ENCODE measurements around the gene ZBTB21.
"Not testable (repeated sequence)": the region's sequence is repeated elsewhere in the genome, so short reads cannot be mapped to it uniquely, and the experiment has no call there.

The ZBTB21 gene

DNA sequence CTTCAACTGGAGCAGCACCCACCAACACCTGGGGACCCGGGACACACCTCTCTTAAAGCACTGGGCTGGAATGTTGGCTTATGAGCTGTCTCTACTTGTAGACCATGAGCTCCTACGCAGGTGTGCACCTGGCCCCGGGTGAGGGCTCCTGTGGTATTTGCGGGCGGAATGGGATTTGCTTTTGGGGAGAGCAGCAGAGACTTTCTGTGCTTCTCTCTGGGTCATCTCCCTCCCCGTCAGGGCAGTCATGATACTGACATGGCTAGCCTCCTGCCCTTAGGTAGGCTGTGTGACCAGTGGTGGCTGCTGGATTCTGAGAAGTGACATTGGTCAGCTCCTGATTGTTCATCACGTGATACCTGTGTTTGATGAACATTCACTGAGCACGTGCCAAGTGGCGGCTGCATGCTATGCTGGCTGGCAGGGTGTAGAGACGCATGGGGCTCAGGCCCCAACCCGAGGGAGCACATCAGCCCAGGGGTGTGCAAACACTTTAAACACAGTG, 9.0 kb upstream of the ZBTB21 start:
- DNase-seq (ENCODE audit: low read depth), result no peak

DNA sequence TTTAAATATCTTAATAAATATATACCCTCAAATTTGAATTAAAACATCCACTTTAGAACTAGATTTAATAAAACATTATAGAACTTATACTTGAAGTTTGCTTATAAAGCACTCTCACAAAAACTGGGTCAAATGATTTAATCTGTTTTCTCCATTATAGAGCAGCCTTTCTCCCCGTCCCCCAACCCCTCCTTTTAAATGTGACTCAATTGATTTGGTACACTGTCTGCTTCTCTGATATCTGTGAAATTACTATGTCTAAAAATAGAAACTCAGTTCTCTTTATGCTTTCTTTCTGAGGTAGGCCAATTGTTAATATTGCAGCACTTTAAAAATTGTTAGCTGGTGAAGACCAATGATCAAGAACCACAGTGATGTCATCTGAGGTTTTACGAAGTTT, 6.9 kb upstream of the ZBTB21 start:
- DNase-seq (ENCODE audit: low read depth), result no peak

DNA sequence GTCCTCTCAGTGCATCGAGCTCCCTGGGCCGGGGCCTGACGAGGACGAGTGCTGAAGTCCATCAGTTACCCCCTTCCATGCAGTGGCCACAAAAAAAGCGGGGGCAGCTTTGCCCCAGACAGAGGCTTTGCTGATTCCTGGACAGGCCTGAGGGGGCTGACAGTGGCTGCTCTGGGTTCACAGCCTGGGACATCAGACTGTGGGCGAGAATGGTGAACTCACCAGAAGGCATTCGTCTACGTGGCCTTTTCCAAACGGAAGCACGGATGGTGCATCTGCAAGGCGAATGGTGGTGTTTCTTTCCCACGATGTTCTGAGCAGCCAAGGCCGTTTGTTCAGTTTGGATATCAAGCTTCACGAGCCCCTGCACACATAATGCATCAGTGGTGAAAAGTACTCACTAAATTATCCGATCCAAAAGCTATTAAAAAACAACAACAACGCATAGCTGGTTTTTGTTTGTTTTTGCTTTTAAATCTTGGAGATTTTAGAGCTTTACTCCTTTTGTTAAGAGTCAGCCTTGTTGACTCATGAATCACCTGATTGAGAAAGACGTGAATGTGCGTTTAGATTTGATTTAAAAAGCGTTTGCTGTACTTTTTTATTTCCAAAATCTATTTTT, 6.3 kb upstream of the ZBTB21 start:
- no peak for DNase-seq (ENCODE audit: low read depth)

DNA sequence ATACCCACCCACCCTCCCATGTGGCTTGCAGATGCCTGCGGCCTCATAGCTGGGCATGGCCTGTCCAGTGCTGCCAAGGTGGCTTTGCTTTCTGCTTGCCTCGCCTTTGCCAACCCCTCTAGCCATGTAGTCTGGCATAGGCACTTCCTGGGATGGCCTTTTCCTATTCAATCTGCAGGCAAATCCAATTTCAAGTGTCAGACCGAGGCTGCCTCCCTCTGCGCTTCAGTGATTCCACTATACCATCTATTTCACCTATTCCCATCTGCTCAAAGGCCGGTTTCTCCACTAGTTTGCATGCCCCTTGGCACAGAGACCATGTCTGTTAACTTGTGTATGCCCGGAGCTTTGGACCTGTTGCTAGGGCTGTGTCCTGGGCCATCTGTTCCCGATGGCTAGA, 3.8 kb upstream of the ZBTB21 start:
- no peak for DNase-seq (ENCODE audit: low read depth)

DNA sequence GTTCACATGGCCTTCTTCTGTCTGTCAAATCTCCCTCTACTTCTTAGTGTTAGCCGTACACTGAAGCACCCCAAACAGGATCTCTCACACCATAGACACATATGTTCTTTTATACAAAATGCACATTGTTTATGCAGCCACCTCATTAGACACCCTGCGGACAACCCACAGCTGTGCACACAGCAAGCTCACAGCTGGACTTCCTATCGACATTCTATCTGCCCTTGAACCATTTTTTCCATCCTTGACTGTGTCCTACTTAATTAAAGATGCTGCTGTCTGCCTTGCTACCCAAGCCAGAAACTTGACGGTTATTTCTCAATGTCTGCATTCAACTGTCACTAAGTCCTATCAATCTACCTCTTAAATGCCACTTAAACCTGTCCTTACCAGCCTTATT, 3.2 kb upstream of the ZBTB21 start:
- no peak for DNase-seq (ENCODE audit: low read depth)

DNA sequence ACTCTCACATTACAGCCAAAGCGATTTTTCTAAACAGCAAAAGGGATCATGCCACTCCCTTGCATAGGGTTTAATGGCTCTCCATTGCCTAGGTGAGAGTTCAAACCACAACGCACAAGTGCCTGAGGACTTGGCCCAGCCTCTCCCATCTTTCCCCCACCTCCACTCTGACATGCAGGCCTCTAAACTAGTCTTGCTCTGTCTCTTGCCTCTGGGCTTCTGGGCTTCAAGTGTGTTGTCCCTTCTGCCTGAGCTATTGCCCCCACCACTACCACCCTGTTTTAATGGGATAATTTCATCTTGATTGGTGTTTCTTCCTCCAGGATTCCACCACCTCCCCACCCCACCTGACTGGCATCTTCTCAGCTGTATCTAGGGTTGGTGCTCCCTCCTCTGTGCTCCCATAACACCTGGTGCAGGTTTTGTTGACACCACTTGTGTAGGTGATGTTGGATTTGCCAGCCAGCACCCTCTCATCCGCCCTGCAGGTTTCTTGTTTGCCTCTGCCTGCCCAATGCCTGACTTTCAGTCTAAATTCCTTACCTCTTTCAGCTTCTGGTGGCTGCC, 2.7 kb upstream of the ZBTB21 start:
- DNase-seq (ENCODE audit: low read depth), result no peak

DNA sequence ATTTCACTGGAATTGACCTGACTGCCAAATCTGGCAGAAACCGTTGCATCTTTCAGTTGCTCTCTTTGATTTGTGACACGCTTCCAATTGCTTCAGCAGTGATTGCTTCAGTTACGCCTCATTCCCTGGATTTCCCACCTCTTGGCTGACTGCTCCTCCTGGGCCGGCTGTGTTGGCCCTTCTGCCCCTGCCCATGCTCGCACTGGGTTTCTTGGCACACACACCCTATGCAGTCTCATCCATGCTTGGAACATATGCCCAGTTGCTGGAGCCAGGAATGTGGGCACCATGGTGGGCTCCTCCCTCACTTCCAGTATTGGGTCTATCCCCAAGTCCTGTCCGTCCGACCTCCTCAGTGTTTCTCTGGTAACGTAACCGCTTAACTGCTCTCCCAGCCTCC, 2.2 kb upstream of the ZBTB21 start:
- no peak for DNase-seq (ENCODE audit: low read depth)

DNA sequence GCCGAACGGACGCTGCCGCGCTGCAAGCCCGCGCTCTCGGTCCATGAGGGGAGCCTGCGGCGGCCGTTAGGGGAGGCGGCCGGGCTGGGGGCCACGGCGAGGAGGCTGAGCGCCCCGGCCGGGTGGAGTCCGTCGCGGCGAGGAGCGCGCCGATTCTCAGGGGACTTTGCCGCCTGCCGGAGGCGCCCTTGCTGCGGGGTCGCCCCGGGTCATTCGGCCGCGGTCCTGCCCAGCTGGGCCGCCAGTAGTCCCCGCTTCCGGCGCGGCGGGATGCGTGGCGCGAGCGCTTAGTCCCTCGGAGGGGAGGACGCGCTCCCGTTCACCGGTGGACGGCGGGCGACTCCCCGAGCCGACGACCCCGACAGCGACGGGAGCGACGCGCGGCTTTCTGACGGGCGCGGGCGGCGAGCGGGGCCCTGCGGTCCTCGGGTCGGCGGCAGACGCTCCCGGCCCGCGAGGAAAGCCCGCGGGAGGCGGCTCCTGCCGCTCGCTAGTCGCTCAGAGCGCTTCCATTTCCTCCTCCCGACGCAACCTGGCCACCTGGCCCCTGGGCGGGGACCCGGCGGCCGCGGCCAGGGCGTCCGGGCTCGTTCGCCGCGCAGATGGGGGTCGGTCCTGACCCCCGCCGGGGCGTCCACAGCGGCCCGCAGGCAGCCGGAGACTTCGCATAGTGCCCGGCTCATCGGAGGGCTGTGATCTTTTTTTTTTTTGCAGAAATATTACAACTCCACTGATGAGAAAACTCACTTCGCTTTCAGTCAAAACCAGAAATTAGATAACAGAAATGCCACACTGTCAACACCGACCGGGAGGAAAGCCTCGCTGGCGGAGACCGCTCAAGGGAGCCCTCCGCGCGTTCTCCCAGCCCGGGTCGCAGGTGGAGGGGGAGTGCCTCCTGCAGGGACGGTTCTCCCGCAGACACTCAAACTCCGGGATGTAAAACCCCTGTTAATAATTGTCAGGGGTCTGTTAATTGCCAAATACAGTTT, 641 bp upstream of the ZBTB21 start:
- DNase-seq (ENCODE audit: low read depth), result no peak

DNA sequence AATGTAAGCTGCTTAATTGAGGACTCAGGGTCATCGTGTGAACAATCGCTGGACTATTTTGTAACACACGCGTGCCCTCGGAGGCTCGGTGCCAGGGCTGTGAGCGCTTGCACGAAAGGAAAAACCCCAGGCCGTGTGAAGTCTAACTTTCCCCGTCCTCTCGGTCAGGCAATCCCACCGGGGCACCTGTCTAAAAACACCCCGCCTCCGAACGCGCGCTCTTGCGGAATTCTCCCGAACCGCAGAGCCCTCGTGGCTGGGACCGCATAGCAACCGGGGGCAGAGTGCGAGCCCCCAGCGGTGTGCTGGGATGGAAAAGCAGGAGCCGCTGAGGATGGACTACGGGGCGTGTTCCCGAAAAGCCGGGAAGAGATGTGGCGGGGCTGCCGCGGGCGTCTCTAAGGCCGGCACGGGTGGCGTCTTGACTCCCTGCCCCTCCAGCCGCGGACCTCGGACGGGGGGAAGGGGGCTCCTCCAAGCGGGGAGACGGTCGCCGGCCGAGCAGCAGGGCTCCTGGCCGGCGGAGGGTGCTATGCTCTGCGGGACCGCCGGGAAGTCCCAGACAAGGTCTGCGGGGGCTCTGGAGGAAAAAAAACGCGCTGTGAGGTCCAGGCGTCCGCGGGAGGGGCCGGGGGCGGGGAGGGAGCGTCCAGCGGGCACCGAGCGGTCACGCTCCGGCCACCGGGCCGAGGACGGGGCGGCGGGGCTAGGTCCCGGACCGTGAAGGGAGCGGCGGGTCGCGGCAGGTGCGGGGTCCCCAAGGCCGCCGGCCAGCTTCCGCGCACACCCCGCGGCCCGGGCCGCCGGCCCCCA, 936 bp downstream of the ZBTB21 start:
- peak; percentile 18 for DNase-seq (ENCODE audit: low read depth)

DNA sequence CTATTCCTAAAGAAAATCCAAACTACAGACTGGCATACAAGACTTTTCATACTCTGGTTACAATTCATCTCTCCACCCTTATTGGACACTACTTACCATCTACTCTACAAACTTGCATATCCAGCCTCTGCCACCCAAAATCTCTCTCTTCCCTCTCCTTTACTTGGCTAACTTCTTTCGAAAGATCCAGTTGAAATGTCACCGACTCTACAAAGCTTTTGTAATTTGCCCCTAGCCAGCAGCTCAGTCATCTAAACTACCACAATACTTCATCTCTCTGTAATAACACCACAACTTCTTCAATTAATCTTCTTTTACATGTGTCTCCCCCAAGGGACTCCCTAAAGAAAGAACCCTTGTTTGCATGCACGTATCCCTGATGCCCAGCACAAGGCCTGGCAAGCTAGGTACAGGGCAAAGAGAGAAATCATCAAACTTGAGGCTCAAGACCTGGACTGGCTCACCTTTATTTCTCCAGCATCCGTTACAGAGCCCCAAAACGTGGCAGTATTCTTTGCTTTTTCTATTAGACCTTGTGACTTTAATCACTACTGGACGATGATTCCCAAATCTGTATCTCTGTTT, 2.7 kb downstream of the ZBTB21 start:
- DNase-seq (ENCODE audit: low read depth), result no peak

DNA sequence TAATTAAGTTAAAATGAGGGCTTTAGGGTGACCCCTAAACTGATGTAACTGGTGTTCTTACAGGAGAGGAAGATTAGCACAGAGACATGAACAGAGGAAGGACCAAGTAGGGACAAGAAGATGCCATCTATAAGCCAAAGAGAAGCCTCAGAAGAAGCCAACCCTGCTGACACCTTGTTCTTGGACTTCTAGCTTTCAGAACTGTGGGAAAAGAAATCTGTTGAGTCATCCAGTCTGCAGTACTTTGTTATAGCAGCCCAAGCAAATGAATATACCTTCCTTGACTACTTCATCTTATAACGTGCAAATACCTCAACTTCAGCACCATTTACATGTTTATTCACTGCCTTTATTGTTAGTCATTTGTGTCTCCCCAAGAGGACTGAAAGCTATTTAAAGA, 3.4 kb downstream of the ZBTB21 start:
- DNase-seq (ENCODE audit: low read depth), result no peak

DNA sequence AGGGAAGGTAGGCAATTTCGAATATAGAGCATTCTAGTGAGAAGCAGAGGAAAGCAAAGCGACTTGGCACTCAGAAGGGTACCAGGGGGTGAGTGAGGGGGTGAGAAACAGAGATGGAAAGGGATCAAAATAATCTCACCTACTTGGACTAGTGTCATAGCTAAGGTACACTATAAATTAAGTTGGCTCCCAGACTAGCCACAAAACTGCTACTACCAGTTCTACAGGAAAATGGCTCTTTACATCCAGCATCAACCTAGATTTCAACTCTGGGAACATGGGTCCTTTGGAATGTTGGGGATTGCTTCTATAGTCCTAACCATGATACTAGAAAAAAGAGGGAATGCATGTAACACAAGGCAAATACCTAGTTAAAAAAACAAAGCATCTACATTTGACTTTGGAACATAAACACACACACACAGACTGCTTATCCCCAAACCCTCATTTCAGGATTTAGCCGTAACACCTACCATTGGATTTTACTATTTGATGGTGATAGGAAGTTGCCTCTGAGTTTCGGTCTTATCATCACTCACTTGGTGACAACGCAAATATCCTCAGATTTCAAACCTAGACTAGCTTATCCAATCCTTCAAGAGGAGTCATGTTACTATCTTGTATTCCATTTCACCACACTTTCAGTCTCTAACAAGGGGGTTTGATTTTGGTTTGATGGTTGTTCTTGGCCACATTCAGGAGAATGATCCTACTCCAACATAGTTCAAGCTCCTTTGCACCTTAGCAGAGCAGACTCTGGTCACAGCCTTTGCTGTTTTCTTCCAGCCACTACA, 5.6 kb downstream of the ZBTB21 start:
- DNase-seq (ENCODE audit: low read depth), result no peak

DNA sequence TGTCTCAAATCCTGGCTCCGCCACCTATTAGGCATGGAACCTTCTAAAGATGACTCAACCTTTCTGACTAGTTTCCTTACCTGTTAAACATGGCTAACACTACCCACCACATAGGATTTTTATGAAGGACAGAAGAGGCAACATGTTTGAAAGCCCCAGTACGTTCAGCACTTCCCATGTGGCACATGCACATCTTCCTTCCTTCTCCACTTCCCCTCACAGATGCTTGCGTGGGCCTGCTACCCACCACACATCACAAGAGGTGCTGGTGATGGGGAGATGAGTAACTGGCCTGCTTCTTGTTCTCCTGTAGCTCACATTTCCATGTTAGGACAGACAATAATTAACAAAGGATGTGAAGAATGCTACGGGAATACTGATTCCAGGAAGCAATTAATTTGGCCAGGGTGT, 7.1 kb downstream of the ZBTB21 start:
- DNase-seq (ENCODE audit: low read depth), result no peak

DNA sequence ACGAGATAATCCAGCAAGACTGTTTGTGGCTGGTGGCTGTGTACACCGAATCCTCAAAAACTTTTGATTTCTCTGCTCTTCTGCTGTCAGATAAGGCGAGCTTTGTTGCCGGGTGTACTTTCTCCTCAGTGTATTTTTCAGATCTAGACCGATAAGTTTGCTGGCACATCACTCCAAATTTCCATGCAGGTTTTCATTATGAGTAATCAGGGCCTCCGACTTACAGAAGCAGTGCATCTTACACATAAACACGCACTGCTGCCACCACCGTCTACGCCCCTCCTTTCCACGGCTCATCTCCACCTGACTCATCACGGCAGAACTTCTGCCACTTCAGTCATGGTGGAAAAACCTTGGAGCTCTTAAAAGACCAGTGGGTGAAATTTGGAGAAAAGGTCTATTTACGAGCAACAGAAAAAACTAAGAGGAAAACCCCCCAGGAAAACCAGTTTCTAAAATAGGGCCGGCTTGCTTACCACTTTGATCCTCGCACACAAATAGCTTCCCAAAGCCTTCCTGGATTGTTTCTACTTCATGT, 7.7 kb downstream of the ZBTB21 start:
- peak; percentile 23 for DNase-seq (ENCODE audit: low read depth)

DNA sequence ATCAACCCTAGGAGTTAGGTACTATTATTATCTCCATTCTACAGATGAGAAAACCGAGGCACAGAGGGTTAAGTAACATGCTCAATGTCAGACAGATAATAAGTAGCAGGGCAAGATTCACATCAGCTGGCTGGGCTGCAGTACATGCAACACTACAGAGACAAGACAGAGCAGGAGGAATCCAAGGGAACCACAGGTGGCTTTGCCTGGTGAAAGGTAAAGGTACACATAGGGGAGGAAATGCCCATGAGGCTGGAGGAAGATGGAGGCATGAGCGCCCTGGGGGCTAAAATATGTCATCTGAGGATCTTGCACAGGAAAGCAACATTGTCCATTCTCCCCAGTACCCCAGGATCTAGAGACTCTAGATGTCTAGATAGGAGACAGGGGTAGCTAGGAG, 8.4 kb downstream of the ZBTB21 start:
- no peak for DNase-seq (ENCODE audit: low read depth)

DNA sequence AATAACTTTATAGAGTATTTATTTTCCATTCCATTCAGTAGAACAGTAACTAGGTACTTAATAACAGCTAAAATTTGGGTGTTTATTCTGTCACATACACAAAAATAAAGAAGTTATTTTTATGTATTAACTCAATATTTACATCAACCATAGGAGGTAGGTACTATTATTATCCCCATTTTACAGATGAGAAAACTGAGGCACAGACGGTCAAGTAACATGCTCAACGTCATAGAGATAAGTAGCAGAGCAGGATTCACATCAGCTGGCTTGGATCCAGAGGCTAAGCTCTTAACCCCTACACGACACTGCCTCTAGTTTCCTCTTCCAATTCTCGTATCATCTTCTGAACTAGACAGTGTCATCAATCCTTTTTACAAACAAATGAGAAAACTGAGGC, 9.3 kb downstream of the ZBTB21 start:
- DNase-seq (ENCODE audit: low read depth), result no peak

DNA sequence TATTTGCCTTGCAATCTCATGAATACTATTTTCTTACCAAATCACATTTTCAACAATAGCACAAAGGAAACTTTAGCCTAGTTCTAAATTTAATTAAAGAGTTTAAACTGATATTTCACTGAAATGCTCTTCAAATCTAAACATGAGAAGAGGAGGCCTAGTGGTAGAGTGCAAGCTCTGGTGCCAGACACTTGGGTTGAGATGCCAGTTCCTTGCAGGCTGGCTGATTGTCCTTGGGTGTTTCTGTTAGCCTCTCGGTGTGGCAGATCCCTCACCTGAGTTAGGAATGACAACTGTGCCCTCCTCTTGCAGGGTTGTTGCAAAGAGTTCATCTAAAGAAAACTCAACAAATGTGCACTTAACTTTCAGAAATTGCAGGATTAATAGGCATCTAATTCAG, 12.5 kb downstream of the ZBTB21 start:
- DNase-seq (ENCODE audit: low read depth), result no peak

DNA sequence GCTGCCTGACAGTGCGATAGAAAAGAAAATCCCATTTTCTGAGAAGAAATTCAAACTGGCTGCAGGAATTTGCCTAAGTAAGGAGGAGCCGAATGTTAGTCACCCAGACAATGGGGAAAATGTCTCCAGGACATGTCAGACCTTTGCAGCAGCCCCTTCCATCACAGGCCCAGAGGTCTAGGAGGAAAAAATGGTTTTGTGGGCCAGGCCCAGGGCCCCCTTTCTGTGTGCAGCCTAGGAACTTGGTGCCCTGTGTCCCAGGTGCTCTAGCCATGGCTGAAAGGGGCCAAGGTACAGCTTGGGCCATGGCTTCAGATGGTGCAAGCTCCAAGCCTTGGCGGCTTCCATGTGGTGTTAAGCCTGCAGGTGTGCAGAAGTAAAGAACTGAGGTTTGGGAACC, 14.6 kb downstream of the ZBTB21 start:
- no peak for DNase-seq (ENCODE audit: low read depth)

DNA sequence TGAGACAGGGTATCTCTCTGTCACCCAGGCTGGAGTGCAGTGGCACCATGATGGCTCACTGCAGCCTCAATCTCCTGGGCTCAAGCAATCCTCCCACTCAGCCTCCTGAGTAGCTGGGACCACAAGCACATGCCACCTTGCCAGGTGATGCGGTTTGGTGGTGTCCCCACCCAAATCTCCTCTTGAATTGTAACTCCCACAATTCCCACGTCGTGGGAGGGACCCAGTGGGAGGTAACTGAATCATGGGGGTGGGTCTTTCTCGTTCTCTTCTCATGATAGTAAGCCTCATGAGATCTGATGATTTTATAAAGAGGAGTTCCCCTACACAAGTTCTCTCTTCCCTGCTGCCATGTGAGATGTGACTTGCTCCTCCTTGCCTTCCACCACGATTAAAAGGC, 15.5 kb downstream of the ZBTB21 start:
- DNase-seq (ENCODE audit: low read depth), result not testable (repeated sequence)

DNA sequence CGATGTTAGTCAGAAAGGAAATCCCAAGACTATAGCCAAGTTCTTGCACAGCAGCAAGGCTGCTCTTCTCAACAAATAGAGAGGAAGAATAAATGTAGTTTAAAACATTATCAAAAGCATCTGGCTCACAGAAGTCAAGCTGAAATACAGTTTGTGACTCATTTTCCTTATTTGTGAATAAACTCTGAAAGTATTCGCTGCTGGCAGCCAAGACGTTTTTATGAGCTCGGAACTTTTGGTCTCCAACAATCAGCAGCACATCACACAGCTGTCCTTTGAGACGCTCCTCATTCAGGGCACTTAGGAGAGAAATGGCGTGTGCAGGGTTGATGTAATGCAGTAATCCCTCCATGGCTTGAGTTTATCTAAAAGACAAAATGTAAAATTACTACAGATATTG, 16.4 kb downstream of the ZBTB21 start:
- no peak for DNase-seq (ENCODE audit: low read depth)

DNA sequence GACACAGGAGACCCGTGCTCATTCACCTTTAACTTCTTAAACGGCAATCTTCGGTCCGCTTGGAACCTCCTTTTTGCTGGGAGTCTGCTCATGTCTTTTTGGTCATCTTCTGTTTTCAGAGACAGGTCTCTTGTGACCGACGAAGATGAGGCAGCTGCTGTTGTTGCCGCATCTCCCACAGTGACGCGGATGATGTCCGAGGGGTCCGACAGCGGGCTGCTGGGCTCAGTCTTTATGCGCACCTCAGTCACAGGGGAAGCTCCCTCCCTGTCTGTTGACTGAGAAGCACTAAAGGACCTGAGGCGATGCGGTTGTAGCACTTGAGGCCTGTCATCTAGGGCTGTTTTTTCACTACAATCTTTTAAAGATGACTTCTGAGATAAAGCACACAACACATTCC, 17.6 kb downstream of the ZBTB21 start:
- no peak for DNase-seq (ENCODE audit: low read depth)

All from T-helper 22 cell (primary cell).